Activated CD4-positive, alpha-beta T cell treated with anti-CD3 and anti-CD28 coated beads, Interleukin-2, Interleukin-6, amounts not matched to agents 100 ng/mL and 50 ng/mL, durations not matched to agents 16 hours and 8 hours (primary cell): ENCODE measurements around the gene CCDC17.
"Not testable (repeated sequence)": the region's sequence is repeated elsewhere in the genome, so short reads cannot be mapped to it uniquely, and the experiment has no call there.

ENCODE experiments used
- DNase-seq: peaks from one replicate; pipeline ENCODE4 v3.0.0-alpha.2; 2020

CCDC17 gene

GRCh38 chr1:45621501-45621836 lies 2.4 kb downstream of the CCDC17 start:
- DNase-seq: no peak

DNA sequence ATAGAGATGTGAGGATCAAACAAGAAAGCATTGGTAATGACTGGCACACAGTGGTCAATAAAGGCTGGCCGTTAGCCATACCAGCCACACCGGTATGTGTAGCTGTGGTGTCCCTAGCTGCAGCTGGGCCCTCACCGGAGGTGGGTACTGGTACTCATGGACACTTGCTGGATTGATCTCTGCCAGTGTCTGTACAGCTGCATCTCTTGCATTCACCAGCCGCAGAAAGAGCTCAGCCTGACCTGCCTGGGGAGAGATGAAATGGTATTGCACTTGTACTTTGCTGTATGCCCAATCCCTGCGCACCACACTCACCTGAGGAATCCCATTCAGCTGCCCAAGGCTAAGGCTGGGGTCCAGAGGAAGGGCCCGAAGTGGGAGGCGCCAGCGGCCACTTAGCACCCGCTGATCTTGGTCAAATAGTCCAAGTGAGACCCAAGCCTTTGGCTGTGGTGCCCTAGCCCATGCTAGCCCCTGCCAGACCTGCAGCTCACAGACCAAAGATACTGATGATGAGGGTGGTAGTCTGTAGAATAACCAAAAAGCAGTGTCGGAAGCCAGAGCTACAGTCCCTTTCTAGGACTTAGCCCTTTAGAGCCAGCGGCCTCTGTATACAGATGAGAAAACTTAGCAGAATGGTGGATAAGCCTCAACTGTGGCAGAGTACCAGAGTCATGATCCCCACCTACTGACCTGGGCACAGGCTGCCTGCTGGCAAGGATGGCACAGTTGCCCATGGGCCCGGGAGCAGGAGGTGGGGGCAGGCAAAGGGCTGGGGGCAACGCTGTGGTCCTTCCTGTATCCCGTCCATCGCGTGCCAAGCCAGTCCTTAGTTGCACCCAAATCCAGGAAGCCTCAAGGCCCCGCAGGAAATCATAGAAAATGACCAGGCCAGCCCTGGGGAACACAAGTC lies 3.0 kb downstream of the CCDC17 start:
- no peak for DNase-seq

DNA sequence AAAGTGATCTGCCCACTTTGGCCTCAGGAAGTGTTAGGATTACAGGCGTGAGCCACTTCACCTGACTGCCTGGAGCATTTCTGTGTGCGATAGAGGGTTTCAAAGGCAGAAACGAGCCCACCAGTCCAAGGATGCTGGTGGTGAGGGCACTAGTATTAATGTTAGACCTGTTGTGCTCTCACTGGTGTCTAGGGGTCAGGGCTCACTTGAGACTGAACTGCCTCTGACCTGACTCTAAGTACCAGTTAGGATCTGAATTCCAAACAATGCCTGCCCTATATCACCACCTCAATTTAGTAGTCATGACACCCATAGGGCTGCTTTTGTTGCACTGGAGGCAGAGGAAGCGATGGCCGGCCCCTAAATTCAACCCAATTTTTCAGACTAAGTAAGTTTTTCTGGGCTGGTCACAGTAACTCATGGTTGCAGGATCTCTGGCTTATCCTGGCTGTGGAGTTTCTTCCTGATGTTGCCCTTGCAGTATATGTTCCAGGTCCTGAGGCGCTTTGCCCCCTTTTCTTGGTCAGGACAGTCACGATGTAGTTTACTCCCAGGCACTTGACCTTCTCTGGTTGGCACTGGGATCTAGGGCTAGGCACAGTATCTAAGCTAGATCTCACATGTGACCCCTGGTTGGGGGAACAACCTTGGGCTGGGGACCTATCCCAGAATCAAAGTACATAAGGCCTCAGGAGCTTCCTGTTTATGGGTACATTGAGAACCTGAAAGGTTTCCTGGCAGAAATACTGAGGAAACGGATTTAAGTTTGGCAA lies 4.5 kb downstream of the CCDC17 start:
- no peak for DNase-seq

DNA sequence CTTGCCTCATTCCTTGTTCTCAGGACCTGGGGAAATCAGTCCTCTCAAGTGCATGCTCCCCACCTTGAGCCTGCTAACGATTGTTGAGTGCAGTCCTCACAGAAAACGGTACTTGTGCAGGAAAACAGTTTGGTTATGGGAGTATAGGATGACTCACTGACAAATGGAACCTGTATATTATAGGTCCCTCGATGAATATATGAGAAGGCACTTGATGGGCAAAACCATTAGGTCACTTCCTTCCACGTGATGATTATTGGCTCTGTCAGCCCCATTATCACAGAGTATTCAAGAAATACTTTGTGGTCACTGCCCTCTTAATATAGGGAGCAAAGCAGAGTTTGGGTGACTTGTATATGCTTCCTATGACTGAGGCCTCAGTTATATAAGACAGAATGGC lies 6.2 kb downstream of the CCDC17 start:
- no peak for DNase-seq

- no peak for DNase-seq
Measured at GRCh38 chr1:45615885-45616284, 8.0 kb downstream of the CCDC17 start.

DNA sequence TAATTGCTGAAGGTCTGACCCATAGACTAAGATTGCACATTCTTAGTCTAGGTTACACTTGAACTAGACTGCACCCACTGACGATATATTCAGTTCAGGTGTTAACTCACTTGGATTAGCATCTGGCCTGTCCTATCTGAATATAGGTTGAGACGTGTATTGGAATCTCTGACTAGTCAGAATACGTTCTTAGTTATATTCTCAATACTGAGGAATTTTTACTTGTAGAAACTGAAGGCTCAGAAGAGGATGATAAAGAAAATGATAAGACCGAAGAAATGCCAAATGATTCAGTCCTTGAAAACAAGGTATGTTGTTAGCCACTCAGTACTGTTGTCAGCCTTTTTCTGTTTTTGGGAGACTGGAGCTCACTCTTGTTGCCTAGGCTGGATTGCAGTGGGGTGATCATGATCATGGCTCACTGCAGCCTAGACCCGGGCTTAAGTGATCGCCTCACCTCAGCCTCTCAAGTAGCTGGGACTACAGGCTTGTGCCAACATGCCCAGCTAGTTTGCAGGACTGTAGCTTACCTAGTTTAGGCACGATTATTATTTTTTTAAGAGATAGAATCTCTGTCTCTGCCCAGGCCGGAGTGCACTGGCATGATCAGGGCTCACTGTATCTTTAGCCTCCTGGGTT lies 10.8 kb downstream of the CCDC17 start:
- DNase-seq: no peak

GRCh38 chr1:45610589-45611226 lies 13.1 kb downstream of the CCDC17 start:
- no peak for DNase-seq

DNA sequence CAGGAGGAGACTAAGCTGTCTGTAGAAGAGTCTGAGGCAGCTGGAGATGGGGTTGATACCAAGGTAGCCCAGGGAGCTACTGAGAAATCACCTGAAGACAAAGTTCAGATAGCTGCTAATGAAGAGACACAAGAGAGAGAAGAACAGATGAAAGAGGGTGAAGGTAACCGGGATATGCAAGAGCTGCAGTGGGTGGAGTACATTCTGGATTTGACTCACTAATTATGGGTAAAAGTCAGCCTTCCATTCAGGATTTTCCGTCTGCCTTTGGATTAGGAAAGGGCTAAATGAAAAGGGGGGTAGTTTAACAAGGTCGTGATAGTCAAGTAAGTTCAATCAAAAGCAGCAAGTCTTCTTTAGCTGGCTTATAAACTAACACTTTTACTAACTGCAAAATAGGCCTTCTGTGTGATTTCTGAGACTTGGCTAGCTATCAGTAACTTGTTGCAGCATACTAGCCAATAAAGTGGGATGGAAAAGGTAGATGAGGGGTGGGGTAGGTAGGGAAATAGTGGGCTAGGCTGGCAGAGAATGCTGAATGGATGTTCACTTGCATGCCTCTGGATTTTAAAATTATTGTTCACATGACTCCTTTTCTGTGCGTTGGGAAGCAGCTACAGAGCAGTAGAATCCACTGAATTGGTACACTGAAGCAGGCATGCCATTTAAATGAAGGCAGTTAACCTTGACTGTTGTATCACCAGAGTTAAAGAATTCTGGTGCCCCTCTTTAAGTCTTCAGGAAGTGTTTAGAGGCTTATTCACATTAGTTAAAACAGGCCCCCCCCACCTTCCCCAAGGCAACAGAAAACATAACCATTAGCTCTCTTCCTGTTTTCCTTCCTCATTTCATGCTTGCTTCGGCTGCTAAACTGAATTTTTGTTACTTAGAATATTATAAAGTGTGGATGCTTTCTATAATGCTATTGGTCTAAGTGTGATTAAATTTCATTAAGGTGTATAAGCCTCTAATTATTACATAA lies 15.4 kb downstream of the CCDC17 start:
- no peak for DNase-seq

DNA sequence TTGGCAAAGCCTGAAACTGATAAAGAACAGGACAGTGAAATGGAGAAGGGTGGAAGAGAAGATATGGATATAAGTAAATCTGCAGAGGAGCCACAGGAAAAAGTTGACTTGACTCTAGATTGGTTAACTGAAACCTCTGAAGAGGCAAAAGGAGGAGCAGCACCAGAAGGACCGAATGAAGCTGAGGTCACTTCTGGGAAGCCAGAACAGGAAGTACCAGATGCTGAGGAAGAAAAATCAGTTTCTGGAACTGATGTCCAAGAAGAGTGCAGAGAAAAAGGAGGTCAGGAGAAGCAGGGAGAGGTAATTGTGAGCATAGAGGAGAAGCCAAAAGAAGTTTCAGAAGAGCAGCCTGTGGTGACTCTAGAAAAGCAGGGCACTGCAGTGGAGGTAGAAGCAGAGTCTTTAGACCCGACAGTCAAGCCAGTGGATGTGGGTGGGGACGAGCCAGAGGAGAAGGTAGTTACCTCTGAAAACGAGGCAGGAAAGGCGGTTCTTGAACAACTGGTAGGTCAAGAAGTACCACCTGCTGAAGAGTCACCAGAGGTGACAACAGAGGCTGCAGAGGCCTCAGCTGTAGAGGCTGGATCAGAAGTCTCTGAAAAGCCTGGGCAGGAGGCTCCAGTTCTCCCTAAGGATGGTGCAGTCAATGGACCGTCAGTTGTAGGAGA lies 16.3 kb downstream of the CCDC17 start:
- no peak for DNase-seq

DNA sequence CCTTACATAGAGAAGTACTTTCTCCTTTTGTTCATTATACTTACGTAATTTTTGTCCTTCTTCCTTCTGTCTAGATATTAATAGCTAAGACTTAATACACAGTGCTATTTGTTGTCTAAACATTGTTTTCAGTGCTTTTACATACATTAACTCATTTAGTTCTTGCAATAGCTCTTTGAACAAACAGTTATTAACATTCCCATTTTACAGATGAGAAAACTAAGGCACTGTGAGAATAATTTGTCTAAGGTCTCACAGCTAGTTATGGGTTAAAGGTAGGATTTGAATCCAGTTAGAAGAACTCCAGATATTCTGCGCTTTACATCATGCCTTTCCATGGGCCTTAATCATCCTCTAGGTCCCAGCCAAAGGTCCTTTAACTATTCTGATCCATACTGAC lies 19.6 kb downstream of the CCDC17 start:
- no peak for DNase-seq

- not testable (repeated sequence) for DNase-seq
Measured at GRCh38 chr1:45596765-45597164, 27.1 kb downstream of the CCDC17 start.

- no peak for DNase-seq
Measured at GRCh38 chr1:45594412-45594811, 29.4 kb downstream of the CCDC17 start.

DNA sequence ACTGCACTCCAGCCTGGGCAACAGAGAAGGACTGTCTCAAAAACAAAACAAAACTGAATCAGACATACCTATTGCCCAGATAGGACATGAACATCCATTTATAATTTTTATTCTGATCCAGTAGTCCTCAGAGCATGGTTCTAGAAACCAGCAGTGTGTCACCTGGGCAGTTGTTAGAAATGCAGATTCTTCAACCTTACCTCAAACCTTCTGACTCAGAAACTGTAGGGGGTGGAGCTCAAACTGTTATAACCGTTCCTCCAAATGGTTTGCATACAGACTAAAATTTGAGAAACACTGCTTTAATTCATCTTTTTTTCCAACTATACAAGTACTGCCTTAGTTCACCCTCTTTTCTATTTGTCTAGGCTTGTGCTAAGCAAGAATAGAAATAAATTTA lies 34.0 kb downstream of the CCDC17 start:
- no peak for DNase-seq

DNA sequence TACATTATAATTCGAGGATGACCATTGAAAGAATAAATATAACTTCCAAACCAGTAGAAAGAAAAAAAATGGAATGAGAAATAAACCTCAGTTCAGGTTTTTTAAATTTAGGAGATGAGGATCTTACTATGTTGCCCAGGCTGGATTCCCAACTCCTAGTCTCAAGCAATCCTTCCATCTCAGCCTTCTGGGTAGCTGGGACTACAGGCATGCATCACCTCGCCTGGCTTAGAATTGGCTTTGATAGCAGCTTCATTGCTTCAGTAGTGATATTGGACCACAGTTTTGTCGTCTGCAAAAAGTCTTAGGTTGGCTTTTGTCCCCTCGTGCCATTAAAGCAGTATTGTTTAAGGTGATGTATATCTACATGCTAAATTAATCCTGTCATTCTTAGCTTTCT lies 37.1 kb downstream of the CCDC17 start:
- no peak for DNase-seq

- no peak for DNase-seq
Measured at GRCh38 chr1:45585496-45586075, 38.3 kb downstream of the CCDC17 start.

- DNase-seq: no peak
Measured at GRCh38 chr1:45585110-45585426, 38.8 kb downstream of the CCDC17 start.

GRCh38 chr1:45584351-45585109 lies 39.3 kb downstream of the CCDC17 start:
- peak; percentile 92 for DNase-seq

DNA sequence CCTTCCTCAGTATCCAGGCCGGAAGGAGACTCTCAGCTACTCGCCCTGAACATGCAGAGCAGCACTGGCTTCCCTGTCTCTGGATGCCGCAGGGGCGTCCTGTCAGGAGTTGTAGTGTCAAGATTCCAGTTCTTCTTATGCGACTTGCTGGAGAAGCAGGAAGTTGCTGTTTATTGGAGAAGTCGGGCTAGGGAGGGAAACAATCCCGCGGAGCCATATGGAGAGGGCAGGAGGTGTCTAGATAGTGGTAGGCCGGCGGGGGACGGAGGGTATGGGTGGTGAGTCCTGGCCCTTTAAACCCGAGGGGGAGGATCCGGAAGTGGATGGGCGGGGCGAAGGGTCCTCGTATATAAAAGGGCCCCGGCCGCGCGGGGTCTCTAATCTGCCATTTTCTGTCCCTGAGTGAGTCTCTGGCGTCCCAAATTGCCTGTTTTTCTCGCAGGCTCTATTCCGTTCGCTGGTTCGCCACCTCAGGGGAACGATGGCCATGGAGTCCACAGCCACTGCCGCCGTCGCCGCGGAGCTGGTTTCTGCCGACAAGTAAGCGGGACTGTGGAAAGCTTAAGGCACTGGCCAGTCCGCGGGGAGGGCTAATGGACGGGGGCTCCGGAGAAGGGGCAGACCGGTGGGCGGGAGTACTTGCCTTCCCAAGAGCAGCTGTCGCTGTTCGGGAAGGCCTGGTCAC lies 40.0 kb downstream of the CCDC17 start, which contains the start of gene NASP:
Gene NASP, plus strand, starts transcription at position 376 of the 685 bp plus-strand sequence. Its CDS starts 106 bp downstream, at position 482.
- DNase-seq: peak; percentile 95

GRCh38 chr1:45583264-45583665 lies 40.6 kb downstream of the CCDC17 start:
- peak; percentile 97 for DNase-seq
